MM.1S (cell line): ENCODE results near the gene PIP5K1C.

ENCODE experiments used
- DNase-seq: peaks from one replicate; pipeline ENCODE4 v3.0.0-alpha.2; 2015
- H2AFZ ChIP-seq: fragments of 300-600 bp; sonication (generic); 2 replicates; pipeline ENCODE4 v1.6.0; 2016; ENCODE audit warnings: antibody characterized with exemption, low read length
- H3F3A ChIP-seq: fragments of 300-600 bp; sonication (generic); 2 replicates; pipeline ENCODE4 v1.6.1; 2016; ENCODE audit warnings: mild to moderate bottlenecking, antibody characterized with exemption, low read length, moderate library complexity, mixed read lengths; ENCODE audit not compliant: insufficient read depth
- H3K27ac ChIP-seq: fragments of 300-600 bp; sonication (generic); 2 replicates; pipeline ENCODE4 v1.5.1; 2016; ENCODE audit warnings: mild to moderate bottlenecking, low read length
- H3K27me3 ChIP-seq: fragments of 300-600 bp; sonication (generic); replicated peaks from 2 replicates; pipeline ENCODE4 v1.6.0; 2016; ENCODE audit warnings: low read length; ENCODE audit not compliant: insufficient read depth
- H3K36me3 ChIP-seq: fragments of 300-600 bp; sonication (generic); replicated peaks from 2 replicates; pipeline ENCODE4 v1.6.1; 2016; ENCODE audit warnings: mild to moderate bottlenecking, low read length, mixed read lengths; ENCODE audit not compliant: insufficient read depth
- H3K4me1 ChIP-seq: fragments of 300-600 bp; sonication (generic); 2 replicates; pipeline ENCODE4 v1.6.1; 2016; ENCODE audit warnings: low read length, mixed read lengths
- H3K4me2 ChIP-seq: fragments of 300-600 bp; sonication (generic); 2 replicates; pipeline ENCODE4 v1.6.0; 2016; ENCODE audit warnings: low read depth, low read length
- H3K4me3 ChIP-seq: fragments of 300-600 bp; sonication (generic); 2 replicates; pipeline ENCODE4 v1.5.1; 2016; ENCODE audit warnings: low read length, mixed read lengths
- H3K79me2 ChIP-seq: fragments of 300-600 bp; sonication (generic); 2 replicates; pipeline ENCODE4 v1.6.1; 2016; ENCODE audit warnings: mixed run types, low read length, mixed read lengths
- H3K9ac ChIP-seq: fragments of 300-600 bp; sonication (generic); 2 replicates; pipeline ENCODE4 v1.6.1; 2016; ENCODE audit warnings: low read length, mixed read lengths
- H3K9me2 ChIP-seq: fragments of 300-600 bp; sonication (generic); replicated peaks from 2 replicates; pipeline ENCODE4 v1.6.1; 2016; ENCODE audit warnings: mild to moderate bottlenecking, low read length, mixed read lengths; ENCODE audit not compliant: insufficient read depth
- H3K9me3 ChIP-seq: fragments of 300-600 bp; sonication (generic); replicated peaks from 2 replicates; pipeline ENCODE4 v1.6.1; 2016; ENCODE audit warnings: mild to moderate bottlenecking, low read length, mixed read lengths; ENCODE audit not compliant: insufficient read depth
- H4K20me1 ChIP-seq: fragments of 300-600 bp; sonication (generic); 2 replicates; pipeline ENCODE4 v1.6.1; 2016; ENCODE audit warnings: mild to moderate bottlenecking, low read length, moderate library complexity, mixed read lengths; ENCODE audit not compliant: insufficient read depth
- CTCF ChIP-seq: fragments of 300-600 bp; sonication (generic); IDR thresholded peaks from 2 replicates; pipeline ENCODE4 v1.5.1; 2016; ENCODE audit warnings: antibody characterized with exemption, low read length, mixed read lengths
- EZH2 ChIP-seq: fragments of 300-600 bp; sonication (generic); optimal IDR thresholded peaks from 2 replicates; pipeline ENCODE3; 2017; ENCODE audit warnings: low read depth, mild to moderate bottlenecking, antibody characterized with exemption, low read length, mixed read lengths
- EZH2phosphoT487 ChIP-seq: fragments of 300-600 bp; sonication (generic); IDR thresholded peaks from 2 replicates; pipeline ENCODE4 v1.6.1; 2018; ENCODE audit warnings: antibody characterized with exemption, low read length

Gene PIP5K1C

GRCh38 chr19:3684817-3685410 is 15.4 kb downstream of the PIP5K1C start:
- Histone ChIP-seq H3K36me3 (no peaks in the 10 kb centered on the region), H3K4me2 (no peak overlapping the region), H2AFZ (no peak overlapping the region), H3K9me2 (no peaks in the 10 kb centered on the region), H3K27me3 (no peaks in the 10 kb centered on the region), H3F3A (peaks cover 22% of the 10 kb centered on the region; the same call in 1 of the 2 replicates), H3K79me2 (peaks cover 32% of the 10 kb centered on the region), H3K9me3 (no peaks in the 10 kb centered on the region), H4K20me1 (no peaks in the 10 kb centered on the region), H3K9ac (no peak overlapping the region), H3K4me3 (no peak overlapping the region), H3K27ac (no peak overlapping the region), H3K4me1 (peaks cover 13% of the 10 kb centered on the region)
- DNase-seq, result no peak
- no peak for TF ChIP-seq EZH2phosphoT487
- peak; percentile 26 for TF ChIP-seq CTCF

GRCh38 chr19:3684054-3684816 is 16.0 kb downstream of the PIP5K1C start:
- H3K9me2 ChIP-seq, result no peaks in the 10 kb centered on the region
- H3K4me3 ChIP-seq, result no peak overlapping the region
- peaks cover 29% of the 10 kb centered on the region for H3K79me2 ChIP-seq
- H3K27me3 ChIP-seq, result no peaks in the 10 kb centered on the region
- no peak overlapping the region for H3K27ac ChIP-seq
- H3K4me1 ChIP-seq, result peaks cover 13% of the 10 kb centered on the region
- no peaks in the 10 kb centered on the region for H3K36me3 ChIP-seq
- no peak overlapping the region for H2AFZ ChIP-seq
- TF ChIP-seq EZH2phosphoT487 (no peak), EZH2 (no peak), CTCF (no peak)
- H3F3A ChIP-seq, result peaks cover 17% of the 10 kb centered on the region; the same call in 1 of the 2 replicates
- H3K9me3 ChIP-seq, result no peaks in the 10 kb centered on the region
- no peak overlapping the region for H3K9ac ChIP-seq
- H4K20me1 ChIP-seq, result no peaks in the 10 kb centered on the region
- no peak overlapping the region for H3K4me2 ChIP-seq
- no peak for DNase-seq

- no peak for TF ChIP-seq EZH2phosphoT487
- Histone ChIP-seq H3K9ac (no peak overlapping the region), H3K4me1 (peaks cover 12% of the 10 kb centered on the region), H3K27ac (no peak overlapping the region), H3K36me3 (no peaks in the 10 kb centered on the region), H3K79me2 (peaks cover 25% of the 10 kb centered on the region), H3K4me3 (no peak overlapping the region), H3F3A (peaks cover 15% of the 10 kb centered on the region; the same call in 1 of the 2 replicates), H4K20me1 (no peaks in the 10 kb centered on the region), H3K9me3 (no peaks in the 10 kb centered on the region), H3K4me2 (no peak overlapping the region), H2AFZ (no peak overlapping the region), H3K9me2 (no peaks in the 10 kb centered on the region), H3K27me3 (no peaks in the 10 kb centered on the region)
- DNase-seq, result no peak
These were observed 16.7 kb downstream of the PIP5K1C start for GRCh38 chr19:3683405-3684053.
